ENCODE measurements around the gene KCNQ1.

- TF ChIP-seq CTCF (IDR thresholded peaks at IDR 0.05 in 2 of 3, conservative IDR thresholded peaks at IDR 0.05 in 1 of 3; ENCODE audit: insufficient read depth in 2 of 3, low read depth in 1 of 3, low read length in 3 of 3) (peak; percentile 49 to 85 (median 72); a peak in 4 of 6 replicates), CREB5 (CRISPR knock-in tag; IDR thresholded peaks at IDR 0.05) (no peak), ZFPM2 (CRISPR knock-in tag; IDR thresholded peaks at IDR 0.05) (no peak), REST (IDR thresholded peaks at IDR 0.05; ENCODE audit: borderline replicate concordance) (peak; percentile 83), REST (CRISPR knock-in tag; IDR thresholded peaks at IDR 0.05; ENCODE audit: low read depth) (peak; percentile 63; the same call in 1 of the 2 replicates), MYBL2 (IDR thresholded peaks at IDR 0.05; ENCODE audit: low read depth) (no peak), MYBL2 (CRISPR knock-in tag; IDR thresholded peaks at IDR 0.05; ENCODE audit: borderline replicate concordance) (no peak), ZSCAN29 (IDR thresholded peaks at IDR 0.05) (no peak), ZNF280B (CRISPR knock-in tag; IDR thresholded peaks at IDR 0.05) (no peak)
Observed at GRCh38 chr11:2885017-2885677, 440.3 kb downstream of the KCNQ1 start.
